Ammon's horn (tissue), 1 donor: ENCODE results near the gene ERC2.

Experiments
- DNase-seq: peaks from one replicate; pipeline ENCODE4 v3.0.0-alpha.2; 2016; ENCODE audit warnings: low spot score

The ERC2 gene

GRCh38 chr3:55678546-55679216, 789.6 kb downstream of the ERC2 start:
- DNase-seq, result no peak

DNA sequence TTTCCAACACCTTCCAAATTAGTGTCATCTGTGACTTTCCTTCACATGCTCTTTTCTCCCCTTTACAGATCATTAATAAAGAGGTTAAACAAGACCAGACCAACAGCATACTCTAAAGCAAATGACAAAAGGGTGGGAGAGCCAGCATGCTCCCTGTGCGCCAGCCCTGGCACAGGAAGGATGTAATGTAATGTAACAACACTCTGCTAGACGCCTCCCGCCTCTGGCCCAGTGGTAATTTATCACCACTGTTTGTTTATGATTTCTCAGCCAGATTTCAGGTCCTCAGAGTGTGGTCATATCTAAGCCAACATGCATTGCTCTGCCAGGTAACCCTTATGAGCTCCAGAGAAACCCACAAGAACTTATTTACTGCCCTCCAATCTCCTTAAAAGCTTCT, 791.6 kb downstream of the ERC2 start:
- no peak for DNase-seq

DNA sequence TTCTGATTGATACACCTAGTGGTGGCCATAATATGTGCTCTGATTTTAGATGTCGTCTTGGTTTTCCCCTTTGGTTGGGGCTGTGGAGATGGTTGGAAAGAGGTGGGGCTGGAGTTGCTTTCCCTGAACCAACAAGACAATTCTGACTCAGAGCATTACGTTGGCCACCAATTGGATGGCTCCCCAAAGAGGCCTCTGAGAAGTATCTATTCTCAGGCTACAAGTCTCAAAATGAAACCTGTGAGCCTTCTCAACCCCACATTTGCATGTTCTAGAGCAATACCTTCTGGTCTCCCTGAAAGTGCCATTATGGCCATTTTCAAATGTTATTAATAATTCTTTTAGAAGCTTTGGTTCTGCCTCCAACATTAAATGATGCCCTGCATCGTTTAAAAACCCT, 792.8 kb downstream of the ERC2 start:
- no peak for DNase-seq

DNA sequence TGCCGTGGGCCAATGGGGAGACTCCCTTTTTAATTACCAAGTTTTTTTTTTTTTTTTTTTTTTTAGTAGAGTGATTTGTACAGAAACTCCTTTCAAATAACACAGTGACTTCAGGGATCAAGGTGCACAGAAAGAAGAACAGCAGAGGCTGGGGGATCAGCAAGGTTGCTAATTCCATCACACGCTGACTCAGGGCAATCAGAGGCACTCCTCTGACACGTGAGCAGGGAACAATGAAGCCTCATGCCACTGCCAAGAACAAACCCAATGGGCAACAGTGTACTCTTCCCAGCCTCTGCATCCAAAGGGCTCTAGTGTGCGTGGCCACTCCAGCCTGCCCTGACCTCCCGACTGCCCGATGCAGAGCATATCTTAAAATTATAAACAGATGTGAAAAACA, 794.5 kb downstream of the ERC2 start:
- DNase-seq, result peak; percentile 26

DNA sequence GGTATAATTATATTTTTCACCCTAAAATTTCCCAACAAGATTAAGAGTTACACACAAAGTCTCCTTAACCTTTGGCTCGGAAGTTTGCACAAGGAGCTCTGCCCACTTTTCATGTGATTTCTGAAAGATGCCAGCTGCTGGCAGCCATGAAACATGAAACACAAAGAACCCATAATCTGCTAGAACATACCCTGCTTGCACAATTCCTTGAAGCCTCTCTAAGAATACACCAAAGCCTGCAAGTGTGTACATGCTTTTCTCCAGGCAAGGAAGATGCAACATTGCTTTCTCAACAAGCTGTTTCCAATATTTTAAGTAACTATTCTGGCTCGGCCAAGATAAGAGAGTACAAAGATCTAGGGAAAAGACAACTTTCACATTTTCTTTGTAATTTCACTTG, 799.1 kb downstream of the ERC2 start:
- no peak for DNase-seq

- no peak for DNase-seq
These were observed 799.9 kb downstream of the ERC2 start for GRCh38 chr3:55668359-55668758.

GRCh38 chr3:55664387-55664786, 803.9 kb downstream of the ERC2 start:
- no peak for DNase-seq

DNA sequence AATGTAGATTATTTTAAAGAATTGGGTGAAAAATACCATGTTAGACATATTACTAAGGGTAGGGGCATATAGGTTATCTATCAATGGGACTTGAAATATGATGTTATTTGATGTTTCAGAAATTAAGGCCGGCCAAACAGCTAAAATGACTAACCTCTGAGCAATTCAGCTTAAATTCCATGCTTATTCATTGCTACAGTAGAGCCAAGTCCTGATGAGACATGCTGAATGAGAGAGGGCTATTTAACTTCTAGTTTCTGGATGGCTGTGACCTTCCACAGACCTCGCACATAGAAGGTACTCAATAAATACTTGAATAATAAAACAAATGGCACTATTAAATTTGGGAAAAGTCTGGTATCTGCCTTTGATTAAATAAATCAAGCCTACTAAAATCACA, 805.6 kb downstream of the ERC2 start:
- no peak for DNase-seq

DNA sequence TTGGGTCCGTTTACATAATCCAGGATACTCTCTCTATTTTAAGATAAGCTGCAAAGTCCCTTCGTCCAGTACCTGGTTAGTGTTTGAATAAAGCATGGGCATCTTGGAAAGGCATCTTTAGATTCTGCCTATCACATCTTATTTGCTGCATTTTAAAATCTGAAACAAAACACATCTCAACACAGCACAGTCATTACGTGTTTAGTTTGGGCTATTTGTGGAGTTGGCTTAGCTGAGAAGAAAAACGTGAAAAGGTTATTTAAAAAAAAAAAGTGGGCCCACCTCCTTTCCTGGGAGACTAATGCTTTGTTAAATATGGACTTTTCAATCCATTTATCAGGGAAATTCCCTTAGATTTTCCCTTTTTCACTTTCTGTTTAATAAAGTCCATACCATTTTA, 806.7 kb downstream of the ERC2 start:
- DNase-seq, result no peak

DNA sequence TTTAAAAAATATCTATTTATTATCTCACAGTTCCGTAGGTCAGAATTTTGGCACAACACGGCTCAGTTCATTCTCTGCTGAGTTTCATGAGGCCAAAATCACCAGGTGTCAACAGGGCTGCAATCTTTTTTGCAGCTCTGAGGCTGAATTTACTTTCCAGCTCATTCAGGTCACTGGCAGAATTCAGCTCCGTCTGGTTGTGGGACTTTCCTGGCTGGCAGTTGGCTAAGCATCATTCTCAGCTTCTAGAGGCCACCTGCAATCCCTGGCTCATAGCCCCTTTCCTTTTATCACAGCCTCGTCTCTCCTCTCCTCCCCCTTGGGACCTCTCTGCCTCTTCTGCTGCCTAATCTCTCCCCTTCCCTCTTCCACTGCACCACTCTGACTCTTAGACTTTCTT, 807.1 kb downstream of the ERC2 start:
- peak; percentile 10 for DNase-seq

DNA sequence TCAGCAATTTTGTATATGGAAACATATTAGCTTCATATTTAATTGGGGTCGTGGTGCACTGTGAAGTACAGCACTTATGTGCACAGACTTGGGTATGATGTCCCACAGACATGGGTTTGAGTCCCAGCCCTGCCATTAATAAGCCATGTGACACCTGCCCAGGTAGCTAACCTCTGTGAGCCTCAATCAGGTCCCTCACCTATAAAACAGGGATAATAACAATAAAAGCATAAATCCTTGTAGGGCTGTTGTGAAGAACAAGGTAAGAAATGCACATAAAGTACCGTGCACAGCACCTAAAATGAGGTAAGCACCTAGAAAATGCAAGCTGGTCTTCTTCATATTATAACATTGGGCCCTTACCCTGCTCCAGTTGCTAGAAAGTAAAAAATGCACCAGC, 807.6 kb downstream of the ERC2 start:
- no peak for DNase-seq

- DNase-seq, result no peak
These were observed 808.6 kb downstream of the ERC2 start for GRCh38 chr3:55659701-55660100.

- no peak for DNase-seq
These were observed 809.3 kb downstream of the ERC2 start for GRCh38 chr3:55658690-55659562.

DNA sequence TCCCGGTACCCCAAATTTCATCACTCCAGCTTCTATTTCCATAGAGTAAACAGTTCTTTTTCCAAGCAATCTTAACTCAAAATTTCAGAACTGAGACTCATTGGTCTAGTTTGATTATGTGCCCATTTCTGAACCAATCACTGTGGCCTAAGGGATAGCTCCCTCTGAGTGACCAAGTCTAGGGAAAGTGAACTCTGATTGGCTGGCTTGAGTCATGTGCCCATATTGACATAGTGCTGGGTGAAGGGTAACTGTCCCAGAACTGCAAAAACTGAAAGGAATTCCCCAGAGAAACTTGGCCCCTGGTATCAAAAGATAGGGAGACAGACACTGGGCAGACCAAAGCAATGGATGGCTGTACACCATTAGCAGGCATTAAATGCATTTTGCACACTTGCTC, 810.0 kb downstream of the ERC2 start:
- no peak for DNase-seq

DNA sequence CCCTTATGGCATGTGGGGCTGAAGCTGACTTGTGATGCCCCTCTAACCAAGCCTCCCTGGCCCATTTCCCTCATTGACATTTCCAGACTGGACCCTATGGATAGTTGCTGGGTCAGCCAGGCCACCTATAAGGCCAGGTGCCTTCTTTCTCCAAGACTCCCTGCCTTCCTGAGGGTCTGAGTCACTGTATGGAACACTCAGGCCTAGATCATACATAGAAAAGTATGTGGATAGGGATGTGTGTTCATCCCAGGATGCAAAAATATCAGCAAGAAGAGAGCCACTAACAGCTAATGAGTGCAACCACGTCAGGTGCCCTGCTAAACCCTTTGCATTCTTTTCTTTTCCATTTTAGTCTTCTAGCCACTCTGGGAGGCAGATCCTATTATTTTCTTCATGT, 812.7 kb downstream of the ERC2 start:
- DNase-seq, result no peak

- DNase-seq, result no peak
These were observed 814.0 kb downstream of the ERC2 start for GRCh38 chr3:55654123-55654760.

GRCh38 chr3:55651011-55651410, 817.3 kb downstream of the ERC2 start:
- no peak for DNase-seq

GRCh38 chr3:55650011-55650410, 818.3 kb downstream of the ERC2 start:
- no peak for DNase-seq

- no peak for DNase-seq
These were observed 818.7 kb downstream of the ERC2 start for GRCh38 chr3:55649554-55649953.

DNA sequence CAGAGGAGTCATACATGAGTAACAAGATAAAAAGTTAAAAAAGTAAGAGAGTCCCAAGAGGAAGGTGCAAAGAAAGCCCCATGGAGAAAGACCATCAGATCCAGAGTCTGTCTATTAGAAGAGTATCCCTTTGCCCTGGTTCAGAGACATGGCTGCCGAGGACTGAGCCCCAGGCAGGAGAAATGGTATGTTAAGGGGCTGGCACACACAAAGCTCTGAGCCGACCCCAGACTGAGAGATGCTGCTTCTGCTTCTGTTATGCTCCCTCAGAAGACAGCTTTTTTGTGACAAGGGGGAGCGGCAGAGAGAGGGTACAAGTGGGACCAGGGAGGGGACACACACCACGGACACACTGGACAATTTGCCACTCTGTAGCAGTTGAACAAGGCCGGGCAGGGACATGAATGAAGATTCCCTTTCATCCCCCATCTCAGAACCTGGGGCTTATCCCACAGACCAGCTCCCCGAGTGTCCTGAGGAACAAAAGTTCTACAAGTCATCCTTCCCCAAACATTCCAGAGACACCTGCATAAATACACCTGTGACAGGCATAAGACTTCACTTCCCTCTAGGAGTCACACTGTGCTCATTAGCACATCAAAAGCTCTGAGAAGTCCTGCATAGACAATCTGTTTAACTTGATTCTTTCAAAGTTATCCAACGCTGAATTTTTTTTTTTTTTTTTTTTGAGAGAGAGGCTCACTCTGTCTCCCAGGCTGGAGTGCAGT, 819.5 kb downstream of the ERC2 start:
- DNase-seq, result no peak

GRCh38 chr3:55647670-55648069, 820.6 kb downstream of the ERC2 start:
- no peak for DNase-seq

GRCh38 chr3:55647063-55647462, 821.2 kb downstream of the ERC2 start:
- DNase-seq, result no peak
